NCI-H748 (cell line): ENCODE data around the gene MAGIX.

Experiments used
- DNase-seq: peaks from one replicate; lab custom pipeline; 2025; ENCODE audit not compliant: unreplicated experiment; lab: John Stamatoyannopoulos, UW

Gene MAGIX

GRCh38 chrX:49204017-49204416, 41.5 kb downstream of the MAGIX start:
- DNase-seq: no peak

- DNase-seq: no peak
Measured at GRCh38 chrX:49204709-49205108, 42.2 kb downstream of the MAGIX start.

GRCh38 chrX:49205443-49205842, 42.9 kb downstream of the MAGIX start:
- DNase-seq: no peak

GRCh38 chrX:49206543-49206942, 44.0 kb downstream of the MAGIX start:
- no peak for DNase-seq

- no peak for DNase-seq
Measured at GRCh38 chrX:49208399-49208798, 45.8 kb downstream of the MAGIX start.

- no peak for DNase-seq
Measured at GRCh38 chrX:49209434-49210251, 47.1 kb downstream of the MAGIX start.

GRCh38 chrX:49210406-49210805, 47.8 kb downstream of the MAGIX start:
- DNase-seq: no peak

- DNase-seq: no peak
Measured at GRCh38 chrX:49211074-49211473, 48.5 kb downstream of the MAGIX start.

GRCh38 chrX:49212209-49212608, 49.7 kb downstream of the MAGIX start:
- DNase-seq: no peak

GRCh38 chrX:49212861-49213260, 50.3 kb downstream of the MAGIX start:
- no peak for DNase-seq

GRCh38 chrX:49214416-49214815, 51.9 kb downstream of the MAGIX start:
- DNase-seq: no peak

- DNase-seq: no peak
Measured at GRCh38 chrX:49214996-49215526, 52.5 kb downstream of the MAGIX start.
